Parietal lobe (tissue), 2 donors: ENCODE results near the gene DLAT. TPM values are rescaled to one million over a fixed set of nuclear protein-coding genes. Genes with fewer than 3 reads are reported as not detected.

Source experiments
- small RNA-seq: library from RNA; depleted of rRNA; stranded (forward); fragments of <200 nt; gene quantifications from one replicate; pipeline ENCODE3, GENCODE V24; 2014; ENCODE audit warnings: low replicate concordance
- total RNA-seq: library from RNA; depleted of rRNA; stranded (reverse); fragments of >200 nt; gene quantifications from one replicate; pipeline ENCODE4 v1.2.3, GENCODE V29; 2014

The DLAT gene
- total RNA-seq = 36.9 TPM

DNA sequence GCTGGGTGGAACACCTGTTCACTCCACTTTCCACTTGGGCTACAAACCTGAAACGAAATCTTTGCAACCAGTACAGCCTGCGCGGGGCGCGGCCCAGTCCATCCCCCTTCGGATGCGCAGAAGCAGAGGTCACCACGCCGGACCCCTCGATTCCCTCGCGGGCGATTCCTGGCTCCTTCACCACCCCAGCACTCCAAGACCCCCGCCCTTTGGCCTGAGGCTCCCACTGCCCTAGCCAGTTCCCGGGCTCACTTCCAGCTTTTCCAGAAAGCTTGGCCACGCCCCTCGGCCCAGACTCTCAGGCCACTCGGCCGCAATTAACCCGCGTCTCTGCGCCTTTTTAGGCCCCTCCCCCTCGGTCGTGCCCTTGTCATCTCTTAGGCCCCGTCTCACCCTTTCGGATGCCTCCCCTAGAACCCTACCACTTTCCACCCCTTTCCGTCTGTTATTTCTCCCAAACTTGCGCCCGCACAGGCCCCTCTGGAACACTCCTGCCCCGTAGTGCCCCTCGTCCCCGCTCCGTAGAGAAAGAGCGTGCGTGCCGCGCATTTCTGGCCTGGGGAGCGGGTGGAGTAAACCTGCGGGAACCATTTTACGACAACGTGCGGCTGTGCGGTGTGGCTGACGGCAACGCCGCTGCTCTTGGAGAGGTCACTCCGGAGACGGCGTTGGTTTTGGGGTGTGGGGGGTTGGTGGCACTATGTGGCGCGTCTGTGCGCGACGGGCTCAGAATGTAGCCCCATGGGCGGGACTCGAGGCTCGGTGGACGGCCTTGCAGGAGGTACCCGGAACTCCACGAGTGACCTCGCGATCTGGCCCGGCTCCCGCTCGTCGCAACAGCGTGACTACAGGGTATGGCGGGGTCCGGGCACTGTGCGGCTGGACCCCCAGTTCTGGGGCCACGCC lies at the start of gene DLAT:
TSS of gene DLAT (plus strand) at position 636 of the 906 bp plus-strand sequence. CDS start at position 701, 65 bp downstream.

DNA sequence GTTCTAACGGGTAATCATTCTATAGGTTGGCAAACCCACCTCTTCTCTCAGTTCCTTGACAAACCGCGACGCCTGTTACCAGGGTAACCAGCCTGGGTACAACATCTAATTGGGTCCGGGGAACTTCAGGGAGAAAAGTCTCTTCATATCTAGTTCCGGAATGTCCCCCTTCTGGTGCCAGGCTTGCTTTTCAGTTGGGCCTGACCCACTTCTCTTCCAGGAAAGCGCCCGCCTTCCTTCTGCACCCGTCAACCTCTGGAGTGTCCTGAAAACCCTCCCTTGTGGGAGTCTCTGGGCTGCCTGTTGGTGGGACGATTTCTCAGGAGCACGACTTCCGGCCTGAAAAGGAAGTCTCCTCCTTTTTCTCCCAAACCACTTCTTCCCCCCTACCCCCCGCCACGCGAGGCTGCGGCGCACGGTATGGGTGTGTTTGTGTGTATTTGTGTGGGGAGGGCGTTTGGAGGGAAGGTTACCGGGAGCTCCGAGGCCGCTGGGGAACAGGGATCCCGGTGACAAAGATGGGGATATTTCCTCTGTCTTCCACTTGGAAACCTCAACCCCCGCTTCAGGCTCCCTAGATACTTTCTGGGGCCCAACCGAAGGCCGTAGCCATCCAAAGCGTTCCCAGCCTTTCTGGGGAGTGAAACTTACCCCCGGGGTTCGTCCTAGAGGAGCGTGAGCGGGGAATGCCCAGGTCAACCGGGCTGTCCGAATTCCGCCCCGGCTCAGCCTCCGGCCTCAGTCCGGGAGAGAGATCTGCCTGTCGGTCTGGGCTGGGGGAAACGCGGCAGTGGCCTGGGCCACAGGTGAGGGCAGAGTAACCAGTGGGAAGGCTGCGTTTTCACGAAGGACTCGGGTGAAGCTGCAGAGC lies 49.0 kb downstream of the DLAT start, which contains the start of the genes NKAPD1 and PIH1D2:
TSS of gene NKAPD1 (plus strand) at position 359 of the 871 bp plus-strand sequence. CDS start 1,276 bp downstream, outside the sequence.
TSS of gene PIH1D2 (minus strand) at position 77 of the 871 bp plus-strand sequence. CDS start 843 bp downstream, outside the sequence.

DNA sequence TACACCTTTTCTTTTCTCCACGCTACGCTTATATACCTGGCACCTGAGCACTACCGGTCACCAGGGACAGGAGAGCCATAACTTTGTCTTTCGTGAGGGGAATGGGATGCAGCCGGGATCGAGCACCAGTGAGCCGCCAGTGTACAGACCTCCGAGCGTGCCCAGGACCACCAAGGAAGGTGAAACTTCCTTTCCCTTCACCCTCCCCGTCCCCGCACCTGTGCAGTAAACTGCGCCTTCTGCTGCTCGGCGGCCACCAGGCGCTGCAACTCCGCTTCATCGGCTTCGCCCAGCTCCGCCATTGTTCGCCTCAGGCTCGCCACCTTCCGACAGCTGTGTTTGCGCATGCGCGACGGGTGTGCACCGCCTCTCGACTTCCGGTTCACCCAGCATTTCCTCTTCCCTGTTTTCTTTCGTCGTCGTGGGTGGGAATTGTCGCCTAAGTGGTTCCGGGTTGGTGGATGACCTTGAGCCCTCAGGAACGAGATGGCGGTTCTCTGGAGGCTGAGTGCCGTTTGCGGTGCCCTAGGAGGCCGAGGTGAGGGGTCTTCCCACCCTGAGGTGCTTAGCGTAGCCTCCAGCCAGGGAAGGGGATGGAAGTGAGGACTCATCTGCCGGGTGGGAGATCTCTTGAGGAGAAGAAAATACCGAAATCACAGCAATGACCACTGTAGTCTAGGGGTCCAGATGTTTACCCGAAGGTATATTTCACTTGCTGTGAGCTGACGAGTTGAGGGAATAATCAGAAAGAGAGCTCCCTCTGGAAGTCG lies 61.4 kb downstream of the DLAT start, which contains the start of the genes SDHD and TIMM8B:
TSS of gene SDHD (plus strand) at position 452 of the 770 bp plus-strand sequence. CDS start at position 487, 35 bp downstream.
TSS of gene TIMM8B (minus strand) at position 335 of the 770 bp plus-strand sequence. CDS start at position 302, 33 bp downstream.

Small RNA genes within 50 kb of the gene (small RNA-seq; reads per million reads assigned to genes)
- gene AP000907.3 (not detected), gene RNU6-893P (not detected)

Other genes starting within 250 kb of the DLAT start
- gene ALG9, start 153.8 kb upstream of the DLAT start, total RNA-seq = 113 TPM
- 8.1 TPM for gene FDXACB1, start 146.2 kb upstream of the DLAT start, total RNA-seq
- gene CFAP68, start 145.9 kb upstream of the DLAT start, total RNA-seq = 14.1 TPM
- gene CRYAB, start 113.6 kb upstream of the DLAT start, total RNA-seq = 16.0 TPM
- not detected for gene HSPB2, start 112.7 kb upstream of the DLAT start, total RNA-seq
- not detected for gene C11orf52, start 106.5 kb upstream of the DLAT start, total RNA-seq
- 83.6 TPM for gene DIXDC1, start 88.1 kb upstream of the DLAT start, total RNA-seq
- 2.2 TPM for gene PIH1D2, start 48.6 kb downstream of the DLAT start, total RNA-seq
- 32.2 TPM for gene NKAPD1, start 48.9 kb downstream of the DLAT start, total RNA-seq
- 48.8 TPM for gene TIMM8B, start 61.3 kb downstream of the DLAT start, total RNA-seq
- gene SDHD, start 61.5 kb downstream of the DLAT start, total RNA-seq = 67.0 TPM
- not detected for gene IL18, start 138.7 kb downstream of the DLAT start, total RNA-seq
- gene TEX12, start 142.0 kb downstream of the DLAT start, total RNA-seq = 2.2 TPM
- 12.5 TPM for gene BCO2, start 150.1 kb downstream of the DLAT start, total RNA-seq
- 41.0 TPM for gene PTS, start 201.0 kb downstream of the DLAT start, total RNA-seq
- gene PLET1, start 235.5 kb downstream of the DLAT start, total RNA-seq = not detected